Liver (tissue), 9 donors: Measurements from ENCODE around the gene FARS2. TPM values are rescaled to one million over a fixed set of nuclear protein-coding genes. Genes with fewer than 3 reads are reported as not detected.

Source experiments
- DNase-seq: peaks from one replicate; pipeline ENCODE4 v3.0.0-alpha.2; 2017; ENCODE audit warnings: low spot score
- H3K27ac ChIP-seq, 2 donors: one replicate each; pipeline ENCODE4 v1.7.0; 2013; ENCODE audit warnings: inconsistent platforms in 2 of 2, low read length in 2 of 2, control low read depth in 1 of 2, low read depth in 1 of 2, mild to moderate bottlenecking in 1 of 2
- H3K27me3 ChIP-seq, 4 donors: one replicate each; pipeline versions ENCODE4 v1.6.1 to v1.7.0; 2013; ENCODE audit warnings: low read length in 3 of 4, inconsistent platforms in 1 of 4, mild to moderate bottlenecking in 1 of 4, moderate library complexity in 1 of 4; ENCODE audit not compliant: control insufficient read depth in 4 of 4, insufficient read depth in 4 of 4
- H3K36me3 ChIP-seq, 4 donors: one replicate each; pipeline versions ENCODE4 v1.6.1 to v1.7.0; 2013; ENCODE audit warnings: low read length in 3 of 4, mild to moderate bottlenecking in 3 of 4, low read depth in 1 of 4, moderate library complexity in 1 of 4; ENCODE audit not compliant: control insufficient read depth in 4 of 4, insufficient read depth in 3 of 4
- H3K4me1 ChIP-seq, 4 donors: one replicate each; pipeline versions ENCODE4 v1.6.1 to v1.7.0; 2013; ENCODE audit warnings: low read length in 3 of 4, mild to moderate bottlenecking in 3 of 4, moderate library complexity in 1 of 4; ENCODE audit not compliant: control insufficient read depth in 4 of 4, insufficient read depth in 4 of 4
- H3K4me3 ChIP-seq, 3 donors: one replicate each; pipeline versions ENCODE4 v1.6.1 to v1.7.0; 2013; ENCODE audit warnings: low read length in 3 of 3, control low read depth in 1 of 3, low read depth in 1 of 3, mild to moderate bottlenecking in 1 of 3
- H3K9ac ChIP-seq, 2 donors: one replicate each; pipeline ENCODE4 v1.7.0; 2013; ENCODE audit warnings: low read length in 2 of 2, mild to moderate bottlenecking in 2 of 2, moderate library complexity in 2 of 2, control low read depth in 1 of 2, low read depth in 1 of 2
- H3K9me3 ChIP-seq, 4 donors: one replicate each; pipeline versions ENCODE4 v1.6.1 to v1.7.0; 2013; ENCODE audit warnings: low read length in 3 of 4; ENCODE audit not compliant: control insufficient read depth in 4 of 4
- EGR1 ChIP-seq, 2 donors: IDR thresholded peaks; 2 replicates each; pipeline ENCODE4 v1.6.1; 2016 to 2018; ENCODE audit warnings: antibody characterized with exemption in 2 of 2, low read depth in 2 of 2
- FOXA1 ChIP-seq: IDR thresholded peaks from 2 replicates; pipeline ENCODE4 v1.6.1; 2016; ENCODE audit warnings: antibody characterized with exemption
- FOXA2 ChIP-seq: IDR thresholded peaks from 2 replicates; pipeline ENCODE4 v1.6.1; 2016; ENCODE audit warnings: antibody characterized with exemption
- HNF4A ChIP-seq, 2 donors: conservative IDR thresholded peaks; 2 replicates each; pipeline ENCODE4 v1.6.1; 2016; ENCODE audit warnings: antibody characterized with exemption in 2 of 2, mild to moderate bottlenecking in 2 of 2
- HNF4G ChIP-seq: IDR thresholded peaks from 2 replicates; pipeline ENCODE4 v1.6.1; 2016; ENCODE audit warnings: antibody characterized with exemption
- JUND ChIP-seq, 2 donors: IDR thresholded peaks; 2 replicates each; pipeline ENCODE4 v1.6.1; 2016; ENCODE audit warnings: antibody characterized with exemption in 2 of 2
- NR2F2 ChIP-seq: IDR thresholded peaks from 2 replicates; pipeline ENCODE4 v1.6.1; 2016; ENCODE audit warnings: antibody characterized with exemption
- REST ChIP-seq: IDR thresholded peaks from 2 replicates; pipeline ENCODE4 v1.6.1; 2016; ENCODE audit warnings: antibody characterized with exemption, mild to moderate bottlenecking
- RXRA ChIP-seq, 2 donors: IDR thresholded peaks; 2 replicates each; pipeline ENCODE4 v1.6.1; 2017 to 2018; ENCODE audit warnings: antibody characterized with exemption in 2 of 2, mild to moderate bottlenecking in 1 of 2
- TAF1 ChIP-seq: conservative IDR thresholded peaks from 2 replicates; pipeline ENCODE4 v1.6.1; 2016; ENCODE audit warnings: antibody characterized with exemption, mild to moderate bottlenecking
- YY1 ChIP-seq: IDR thresholded peaks from 2 replicates; pipeline ENCODE4 v1.6.1; 2016; ENCODE audit warnings: antibody characterized with exemption, mild to moderate bottlenecking
- ZBTB33 ChIP-seq: IDR thresholded peaks from 2 replicates; pipeline ENCODE4 v1.6.1; 2016; ENCODE audit warnings: antibody characterized with exemption
- WGBS: extraction: QIAGEN DNeasy Blood & Tissue Kit; methylation state at CpG from one replicate; pipeline ENCODE4 v1.1.7; 2013; 5-methylcytosine and 5-hydroxymethylcytosine counted together
- polyA plus RNA-seq, 2 donors: library from polyadenylated mRNA; stranded (reverse) in 1 of 2; unstranded in 1 of 2; fragments of 200-250 nt in 1 of 2; fragments of >200 nt in 1 of 2; fragmentation: Nextera tagmentation in 1 of 2; extraction: Ambion mirVana in 1 of 2; gene quantifications; one replicate each; pipeline versions ENCODE4 v1.2.1 to v1.2.3, GENCODE V29; 2013 to 2015
- total RNA-seq, 2 donors: library from RNA; depleted of rRNA; stranded (reverse); fragments of >200 nt; gene quantifications; one replicate each; pipeline ENCODE4 v1.2.3, GENCODE V29; 2014
- TF ChIP-seq, protein P1 (sequence below): IDR thresholded peaks from 2 replicates; pipeline ENCODE4 v1.6.1; 2016; ENCODE audit warnings: antibody characterized with exemption
- TF ChIP-seq, protein P2 (sequence below): IDR thresholded peaks from 2 replicates; pipeline ENCODE4 v1.6.1; 2016; ENCODE audit warnings: antibody characterized with exemption
- donor health status: healthy.
- donor health status: healthy.
- donor health status: healthy.
- donor health status: healthy.
- donor health status: healthy.

FARS2 gene
- total and polyA plus RNA-seq, 4 donors = 7.8 to 25.9 (median 11.2) TPM

- TF ChIP-seq, protein P1, sequence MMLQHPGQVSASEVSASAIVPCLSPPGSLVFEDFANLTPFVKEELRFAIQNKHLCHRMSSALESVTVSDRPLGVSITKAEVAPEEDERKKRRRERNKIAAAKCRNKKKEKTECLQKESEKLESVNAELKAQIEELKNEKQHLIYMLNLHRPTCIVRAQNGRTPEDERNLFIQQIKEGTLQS = no peak
- TF ChIP-seq NR2F2 = no peak
These were observed 502.6 kb downstream of the FARS2 start (continued) for GRCh38 chr6:5763871-5764270.

- Histone ChIP-seq H3K27ac (no peak overlapping the region), H3K9ac (no peak overlapping the region), H3K9me3 (no peaks in the 10 kb centered on the region), H3K36me3 (no peaks in the 10 kb centered on the region), H3K4me3 (no peak overlapping the region), H3K4me1 (peaks cover 0 to 6% (median under 1%) of the 10 kb centered on the region in 4 donors), H3K27me3 (no peaks in the 10 kb centered on the region)
- DNase-seq = no peak
- TF ChIP-seq FOXA2 (no peak), NR2F2 (no peak), REST (no peak), HNF4A (conservative IDR thresholded peaks at IDR 0.05) (no peak), HNF4G (no peak), YY1 (no peak), TAF1 (no peak), RXRA (IDR thresholded peaks at IDR 0.05) (no peak), ZBTB33 (no peak), FOXA1 (no peak), EGR1 (IDR thresholded peaks at IDR 0.05; ENCODE audit: low read depth in 2 of 2) (no peak), JUND (IDR thresholded peaks at IDR 0.05) (no peak)
- 93% methylated on average over 9 of the region's 9 CpGs for WGBS
These were observed 503.2 kb downstream of the FARS2 start for GRCh38 chr6:5764401-5764955.

GRCh38 chr6:5765141-5765760, 503.9 kb downstream of the FARS2 start:
- Histone ChIP-seq H3K9me3 (no peaks in the 10 kb centered on the region), H3K27me3 (no peaks in the 10 kb centered on the region), H3K9ac (no peak overlapping the region), H3K4me3 (no peak overlapping the region), H3K27ac (no peak overlapping the region), H3K4me1 (peaks cover 0 to 6% (median under 1%) of the 10 kb centered on the region in 4 donors), H3K36me3 (no peaks in the 10 kb centered on the region)
- WGBS = 94% methylated on average over 17 of the region's 17 CpGs
- TF ChIP-seq TAF1 = no peak
- TF ChIP-seq, protein P2, sequence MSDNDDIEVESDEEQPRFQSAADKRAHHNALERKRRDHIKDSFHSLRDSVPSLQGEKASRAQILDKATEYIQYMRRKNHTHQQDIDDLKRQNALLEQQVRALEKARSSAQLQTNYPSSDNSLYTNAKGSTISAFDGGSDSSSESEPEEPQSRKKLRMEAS = no peak
- TF ChIP-seq JUND (IDR thresholded peaks at IDR 0.05) = no peak
- DNase-seq = no peak
